Neural cell (in vitro differentiated cells): ENCODE data around the gene TENT4A.

ENCODE experiments used
- EZH2 ChIP-seq: fragments of 200-600, 300-800 bp; shearing (Covaris generic), sonication (generic); IDR thresholded peaks from 2 replicates; pipeline ENCODE4 v1.6.1; 2014; ENCODE audit warnings: antibody characterized with exemption, low read length, borderline replicate concordance, mild to moderate bottlenecking; ENCODE audit not compliant: insufficient read depth, poor library complexity, severe bottlenecking
- POLR2AphosphoS5 ChIP-seq: IDR thresholded peaks from 2 replicates; pipeline ENCODE4 v1.6.1; 2012
- TAF1 ChIP-seq: IDR thresholded peaks from 2 replicates; pipeline ENCODE4 v1.6.1; 2012; ENCODE audit warnings: low read depth
- TF ChIP-seq, protein P1 (sequence below): fragments of 450-650 bp; IDR thresholded peaks from 2 replicates; pipeline ENCODE4 v1.5.1; 2014; ENCODE audit warnings: antibody characterized with exemption, mild to moderate bottlenecking, moderate library complexity; ENCODE audit not compliant: poor library complexity, severe bottlenecking
- TF ChIP-seq, protein P2 (sequence below): IDR thresholded peaks from 2 replicates; pipeline ENCODE4 v1.6.1; 2012; ENCODE audit warnings: borderline replicate concordance

DNA sequence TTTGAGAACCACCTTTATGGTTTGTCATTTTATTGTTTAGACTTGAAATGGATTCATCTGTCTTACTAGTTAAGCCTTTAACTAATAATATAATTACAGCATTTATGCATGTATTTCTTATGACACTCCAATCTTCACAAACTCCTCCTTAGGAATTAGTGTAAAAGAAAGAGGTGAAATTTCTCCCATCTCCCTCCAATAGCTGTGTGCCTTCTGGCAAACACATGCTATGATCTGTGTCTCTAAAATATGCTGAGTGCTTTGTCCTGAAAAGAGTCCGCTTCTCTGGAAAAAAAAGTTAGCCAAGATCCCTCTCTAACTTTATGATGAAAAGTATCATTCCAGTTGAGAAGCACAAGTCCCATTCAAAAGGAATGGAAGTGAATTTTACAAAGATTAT lies 13.9 kb upstream of the TENT4A start:
- TF ChIP-seq, protein P1, sequence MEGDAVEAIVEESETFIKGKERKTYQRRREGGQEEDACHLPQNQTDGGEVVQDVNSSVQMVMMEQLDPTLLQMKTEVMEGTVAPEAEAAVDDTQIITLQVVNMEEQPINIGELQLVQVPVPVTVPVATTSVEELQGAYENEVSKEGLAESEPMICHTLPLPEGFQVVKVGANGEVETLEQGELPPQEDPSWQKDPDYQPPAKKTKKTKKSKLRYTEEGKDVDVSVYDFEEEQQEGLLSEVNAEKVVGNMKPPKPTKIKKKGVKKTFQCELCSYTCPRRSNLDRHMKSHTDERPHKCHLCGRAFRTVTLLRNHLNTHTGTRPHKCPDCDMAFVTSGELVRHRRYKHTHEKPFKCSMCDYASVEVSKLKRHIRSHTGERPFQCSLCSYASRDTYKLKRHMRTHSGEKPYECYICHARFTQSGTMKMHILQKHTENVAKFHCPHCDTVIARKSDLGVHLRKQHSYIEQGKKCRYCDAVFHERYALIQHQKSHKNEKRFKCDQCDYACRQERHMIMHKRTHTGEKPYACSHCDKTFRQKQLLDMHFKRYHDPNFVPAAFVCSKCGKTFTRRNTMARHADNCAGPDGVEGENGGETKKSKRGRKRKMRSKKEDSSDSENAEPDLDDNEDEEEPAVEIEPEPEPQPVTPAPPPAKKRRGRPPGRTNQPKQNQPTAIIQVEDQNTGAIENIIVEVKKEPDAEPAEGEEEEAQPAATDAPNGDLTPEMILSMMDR = no peak
- no peak for TF ChIP-seq POLR2AphosphoS5
- no peak for TF ChIP-seq TAF1
- TF ChIP-seq EZH2 = no peak
- TF ChIP-seq, protein P2, sequence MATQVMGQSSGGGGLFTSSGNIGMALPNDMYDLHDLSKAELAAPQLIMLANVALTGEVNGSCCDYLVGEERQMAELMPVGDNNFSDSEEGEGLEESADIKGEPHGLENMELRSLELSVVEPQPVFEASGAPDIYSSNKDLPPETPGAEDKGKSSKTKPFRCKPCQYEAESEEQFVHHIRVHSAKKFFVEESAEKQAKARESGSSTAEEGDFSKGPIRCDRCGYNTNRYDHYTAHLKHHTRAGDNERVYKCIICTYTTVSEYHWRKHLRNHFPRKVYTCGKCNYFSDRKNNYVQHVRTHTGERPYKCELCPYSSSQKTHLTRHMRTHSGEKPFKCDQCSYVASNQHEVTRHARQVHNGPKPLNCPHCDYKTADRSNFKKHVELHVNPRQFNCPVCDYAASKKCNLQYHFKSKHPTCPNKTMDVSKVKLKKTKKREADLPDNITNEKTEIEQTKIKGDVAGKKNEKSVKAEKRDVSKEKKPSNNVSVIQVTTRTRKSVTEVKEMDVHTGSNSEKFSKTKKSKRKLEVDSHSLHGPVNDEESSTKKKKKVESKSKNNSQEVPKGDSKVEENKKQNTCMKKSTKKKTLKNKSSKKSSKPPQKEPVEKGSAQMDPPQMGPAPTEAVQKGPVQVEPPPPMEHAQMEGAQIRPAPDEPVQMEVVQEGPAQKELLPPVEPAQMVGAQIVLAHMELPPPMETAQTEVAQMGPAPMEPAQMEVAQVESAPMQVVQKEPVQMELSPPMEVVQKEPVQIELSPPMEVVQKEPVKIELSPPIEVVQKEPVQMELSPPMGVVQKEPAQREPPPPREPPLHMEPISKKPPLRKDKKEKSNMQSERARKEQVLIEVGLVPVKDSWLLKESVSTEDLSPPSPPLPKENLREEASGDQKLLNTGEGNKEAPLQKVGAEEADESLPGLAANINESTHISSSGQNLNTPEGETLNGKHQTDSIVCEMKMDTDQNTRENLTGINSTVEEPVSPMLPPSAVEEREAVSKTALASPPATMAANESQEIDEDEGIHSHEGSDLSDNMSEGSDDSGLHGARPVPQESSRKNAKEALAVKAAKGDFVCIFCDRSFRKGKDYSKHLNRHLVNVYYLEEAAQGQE = no peak
